ENCODE results near the gene VAV3.

VAV3 gene

GRCh38 chr1:107594536-107594935 is 370.4 kb downstream of the VAV3 start:
- no peak for DNase-seq (ENCODE audit: low read depth in 3 of 3, low spot score in 1 of 3)

GRCh38 chr1:107593501-107594209 is 371.3 kb downstream of the VAV3 start:
- DNase-seq (ENCODE audit: low read depth in 3 of 3, low spot score in 1 of 3): no peak

GRCh38 chr1:107590900-107591622 is 373.9 kb downstream of the VAV3 start:
- DNase-seq (ENCODE audit: low read depth in 3 of 3, low spot score in 1 of 3): no peak

- DNase-seq (ENCODE audit: low read depth in 3 of 3, low spot score in 1 of 3): no peak
Observed at GRCh38 chr1:107590087-107590486, 374.9 kb downstream of the VAV3 start.

GRCh38 chr1:107588321-107588720 is 376.7 kb downstream of the VAV3 start:
- no peak for DNase-seq (ENCODE audit: low read depth in 3 of 3, low spot score in 1 of 3)

- no peak for DNase-seq (ENCODE audit: low read depth in 3 of 3, low spot score in 1 of 3)
Observed at GRCh38 chr1:107575226-107575625, 389.8 kb downstream of the VAV3 start.

- DNase-seq (ENCODE audit: low read depth in 3 of 3, low spot score in 1 of 3): no peak
Observed at GRCh38 chr1:107574044-107574443, 390.9 kb downstream of the VAV3 start.

- DNase-seq (ENCODE audit: low read depth in 3 of 3, low spot score in 1 of 3): no peak
Observed at GRCh38 chr1:107572674-107573211, 392.2 kb downstream of the VAV3 start.

GRCh38 chr1:107570768-107571167 is 394.2 kb downstream of the VAV3 start:
- no peak for DNase-seq (ENCODE audit: low read depth in 3 of 3, low spot score in 1 of 3)

GRCh38 chr1:107563441-107563840 is 401.5 kb downstream of the VAV3 start:
- no peak for DNase-seq (ENCODE audit: low read depth in 3 of 3, low spot score in 1 of 3)

- DNase-seq (ENCODE audit: low read depth in 3 of 3, low spot score in 1 of 3): no peak
Observed at GRCh38 chr1:107559881-107560280, 405.1 kb downstream of the VAV3 start.

GRCh38 chr1:107557095-107557494 is 407.9 kb downstream of the VAV3 start:
- DNase-seq (ENCODE audit: low read depth in 3 of 3, low spot score in 1 of 3): no peak

GRCh38 chr1:107555578-107555977 is 409.4 kb downstream of the VAV3 start:
- DNase-seq (ENCODE audit: low read depth in 3 of 3, low spot score in 1 of 3): no peak

GRCh38 chr1:107552781-107553180 is 412.2 kb downstream of the VAV3 start:
- no peak for DNase-seq (ENCODE audit: low read depth in 3 of 3, low spot score in 1 of 3)

- DNase-seq (ENCODE audit: low read depth in 3 of 3, low spot score in 1 of 3): no peak
Observed at GRCh38 chr1:107551456-107551855, 413.5 kb downstream of the VAV3 start.

- DNase-seq (ENCODE audit: low read depth in 3 of 3, low spot score in 1 of 3): no peak
Observed at GRCh38 chr1:107550358-107550757, 414.6 kb downstream of the VAV3 start.

- no peak for DNase-seq (ENCODE audit: low read depth in 3 of 3, low spot score in 1 of 3)
Observed at GRCh38 chr1:107549152-107549810, 415.7 kb downstream of the VAV3 start.

- no peak for DNase-seq (ENCODE audit: low read depth in 3 of 3, low spot score in 1 of 3)
Observed at GRCh38 chr1:107548276-107548675, 416.7 kb downstream of the VAV3 start.

GRCh38 chr1:107547363-107548155 is 417.4 kb downstream of the VAV3 start:
- no peak for DNase-seq (ENCODE audit: low read depth in 3 of 3, low spot score in 1 of 3)

- DNase-seq (ENCODE audit: low read depth in 3 of 3, low spot score in 1 of 3): no peak
Observed at GRCh38 chr1:107546576-107546975, 418.4 kb downstream of the VAV3 start.

GRCh38 chr1:107545879-107546278 is 419.1 kb downstream of the VAV3 start:
- no peak for DNase-seq (ENCODE audit: low read depth in 3 of 3, low spot score in 1 of 3)
